GM18517 (cell line): ENCODE data around the gene MS4A4E.
"Not testable (repeated sequence)": the region's sequence is repeated elsewhere in the genome, so short reads cannot be mapped to it uniquely, and the experiment has no call there.

ENCODE experiments used
- ATAC-seq: cut with Tn5 transposase; IDR thresholded peaks from one replicate; pipeline ENCODE4 v1.9.1; 2021; ENCODE audit warnings: mild to moderate bottlenecking, moderate library complexity; ENCODE audit not compliant: unreplicated experiment

The MS4A4E gene

DNA sequence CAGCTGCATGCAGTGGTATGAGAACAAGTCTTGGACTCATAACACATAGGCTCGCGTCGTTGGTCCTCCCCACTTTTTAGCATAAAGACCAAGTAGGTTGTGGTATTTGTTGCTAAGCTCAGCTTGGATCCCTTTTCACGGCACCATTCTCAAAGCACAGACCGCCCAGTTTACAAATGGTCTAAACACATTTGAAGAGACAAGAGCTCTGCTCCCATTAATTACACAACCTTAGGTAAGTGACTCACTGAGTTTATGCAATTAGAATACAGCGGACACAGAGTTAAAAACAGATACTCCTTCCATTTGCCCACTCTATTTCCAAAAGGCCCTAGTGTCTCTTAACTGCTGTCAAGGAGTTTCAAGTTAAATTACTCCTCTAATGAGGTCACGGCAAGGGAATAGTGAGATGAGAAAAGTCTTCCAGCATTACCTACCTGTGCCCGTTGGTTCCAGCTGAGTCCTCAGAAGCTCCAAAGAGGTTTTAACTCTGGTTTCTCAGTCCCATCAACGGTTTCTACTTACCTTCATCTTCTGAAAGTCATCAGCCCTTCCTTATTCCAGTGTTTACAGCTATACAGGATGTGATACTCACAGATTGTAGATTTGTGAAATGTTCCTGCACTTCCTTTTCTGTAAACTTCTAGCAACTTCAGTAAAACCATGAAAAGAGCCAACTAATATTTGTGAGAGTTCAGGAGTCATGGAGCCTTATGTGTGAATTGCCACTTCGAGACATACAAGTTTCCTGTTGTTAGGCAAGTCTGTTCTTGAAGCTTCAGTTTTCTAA, 60.2 kb downstream of the MS4A4E start, which contains the start of gene MS4A6A:
TSS of gene MS4A6A (minus strand) at position 543 of the 790 bp plus-strand sequence. CDS start 1,356 bp downstream, outside the sequence.
- no peak for ATAC-seq

DNA sequence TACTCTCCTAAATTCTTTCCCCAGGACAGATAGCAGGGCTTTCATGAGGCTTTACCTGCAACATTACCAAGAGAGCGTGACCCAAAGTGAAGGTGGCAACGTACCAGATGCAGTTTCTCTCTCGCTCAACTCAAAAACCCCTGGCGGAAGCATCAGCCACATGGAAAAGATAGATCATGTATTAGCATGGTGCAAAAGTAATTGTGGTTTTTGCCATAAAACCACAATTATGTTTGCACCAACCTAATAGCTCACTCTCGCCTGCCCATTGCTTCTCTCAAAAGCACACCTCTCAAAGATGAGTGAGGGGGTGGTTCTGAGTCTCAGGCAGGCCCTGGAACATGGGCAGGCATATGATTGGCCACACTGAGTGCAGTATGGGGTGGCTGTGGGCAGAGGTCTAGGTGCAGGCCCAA, 67.1 kb downstream of the MS4A4E start:
- ATAC-seq = peak; percentile 53

DNA sequence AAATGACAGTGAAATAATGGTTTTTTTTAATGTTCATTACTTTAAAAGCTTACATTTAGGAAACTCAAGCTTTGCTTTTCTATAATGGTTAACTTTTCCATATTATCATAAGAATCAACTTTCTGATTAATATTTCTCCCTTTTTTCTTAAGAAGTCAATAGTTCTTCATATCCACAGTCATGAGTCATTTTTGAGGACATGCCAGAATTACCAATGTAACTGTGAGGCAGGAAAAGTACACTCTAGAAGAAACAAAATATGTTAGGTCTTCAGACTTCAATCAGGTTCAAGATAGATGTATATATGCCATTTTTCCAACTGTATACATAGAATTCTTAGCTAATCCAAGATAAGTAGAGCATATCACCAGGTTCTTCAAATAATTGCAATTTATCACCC, 70.9 kb downstream of the MS4A4E start:
- ATAC-seq = no peak

DNA sequence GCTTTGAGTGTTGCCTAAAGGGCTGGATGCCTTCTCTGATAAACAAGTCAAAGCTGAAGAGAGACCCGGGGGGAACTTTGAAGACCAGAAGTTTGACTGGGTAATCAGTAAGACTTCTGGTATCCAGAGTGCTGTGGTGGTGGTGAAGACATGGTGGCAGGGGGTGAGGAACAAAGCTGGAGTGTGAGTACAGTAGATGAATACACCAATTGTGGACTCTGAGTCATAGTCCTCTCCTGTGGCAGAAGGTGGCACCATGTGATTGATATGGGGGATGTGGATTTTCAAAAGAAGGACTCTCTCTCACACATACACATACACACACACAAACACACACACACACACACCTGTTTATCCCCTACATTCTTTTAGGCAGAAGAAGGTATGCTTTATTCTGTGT, 72.4 kb downstream of the MS4A4E start:
- no peak for ATAC-seq

DNA sequence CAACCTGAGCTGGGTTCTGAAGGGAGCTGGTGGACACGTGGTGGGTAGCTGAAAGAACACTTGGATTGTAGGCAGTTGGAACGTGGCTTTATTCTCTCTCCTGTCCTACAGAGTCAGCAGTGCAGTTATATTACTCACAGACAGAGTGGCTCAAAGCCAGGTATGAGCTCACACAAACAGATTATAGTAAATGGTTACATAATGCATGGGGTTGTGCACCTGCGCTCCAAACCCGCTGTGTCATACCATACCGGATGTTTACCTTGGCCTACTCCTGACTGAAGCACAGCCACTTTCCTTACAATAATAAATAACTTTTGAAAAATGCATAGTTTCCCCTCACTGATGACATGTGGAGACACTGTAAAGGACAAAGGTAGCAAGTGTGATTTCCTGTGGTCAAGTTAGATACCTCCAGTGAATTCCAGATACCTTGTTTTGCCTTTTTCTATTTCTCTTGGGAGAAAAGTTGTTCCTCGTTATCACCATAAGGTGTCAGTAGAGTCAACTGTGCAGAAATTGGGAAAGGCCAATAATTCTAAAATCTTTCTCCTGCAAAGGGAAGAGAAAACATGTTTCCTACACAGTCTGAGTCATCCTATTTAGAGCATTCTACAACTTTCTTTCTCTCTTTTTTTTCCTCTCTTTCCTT, 73.5 kb downstream of the MS4A4E start:
- ATAC-seq = no peak

DNA sequence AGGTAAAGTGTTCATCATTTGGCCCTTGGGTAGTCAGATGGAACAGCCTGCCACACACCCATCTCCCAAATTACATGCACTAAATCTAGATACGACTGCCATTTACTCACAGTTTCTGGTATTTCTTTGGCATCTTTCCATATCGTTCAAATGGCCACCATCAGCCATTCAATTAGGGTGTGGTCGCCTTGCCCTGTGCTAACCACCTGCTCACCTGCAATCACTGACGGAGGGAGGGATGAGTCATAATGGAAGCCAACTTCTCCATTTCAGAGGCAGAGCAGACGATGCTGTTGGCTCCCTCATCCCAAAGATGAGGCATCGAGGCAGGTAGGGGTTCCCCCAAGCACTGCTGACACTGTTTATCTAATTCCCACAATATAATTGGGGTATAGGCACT, 74.6 kb downstream of the MS4A4E start:
- ATAC-seq = no peak

DNA sequence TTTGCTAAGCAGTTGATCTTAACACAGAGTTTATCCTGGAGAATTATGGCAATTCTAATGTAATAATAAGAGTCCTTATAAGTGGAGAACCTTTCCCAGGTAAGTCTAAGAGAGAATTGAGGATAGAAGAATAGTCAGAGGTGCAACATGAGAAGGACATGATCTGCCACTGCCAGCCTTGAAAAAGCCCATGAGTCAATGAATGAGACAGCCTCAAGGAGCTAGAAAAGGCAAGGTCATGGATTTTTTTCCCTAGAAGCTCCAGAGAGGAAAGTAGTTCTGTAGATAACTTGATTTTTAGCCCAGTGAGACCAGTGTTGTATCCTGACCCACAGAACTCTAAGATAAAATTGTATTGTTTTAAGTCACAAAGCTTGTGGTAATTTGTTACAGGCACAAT, 77.0 kb downstream of the MS4A4E start:
- no peak for ATAC-seq

DNA sequence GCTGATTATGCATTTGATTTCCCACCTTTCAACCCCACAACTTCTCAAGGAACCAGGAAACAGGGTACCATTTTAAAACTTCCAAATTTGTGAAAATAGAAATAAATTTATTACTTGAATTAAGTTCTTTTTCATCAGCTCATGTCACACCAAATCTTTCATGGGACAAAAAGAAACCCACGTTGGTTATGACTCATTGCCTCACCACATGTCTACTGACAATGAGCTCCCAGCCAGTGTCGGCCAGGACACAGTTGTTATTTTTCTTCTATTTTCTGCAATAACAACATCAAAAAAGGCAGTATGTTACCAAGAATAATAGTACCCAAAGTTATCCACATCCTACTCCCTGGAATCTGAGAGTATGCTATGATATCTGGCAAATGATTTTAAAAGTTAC, 77.4 kb downstream of the MS4A4E start:
- no peak for ATAC-seq

DNA sequence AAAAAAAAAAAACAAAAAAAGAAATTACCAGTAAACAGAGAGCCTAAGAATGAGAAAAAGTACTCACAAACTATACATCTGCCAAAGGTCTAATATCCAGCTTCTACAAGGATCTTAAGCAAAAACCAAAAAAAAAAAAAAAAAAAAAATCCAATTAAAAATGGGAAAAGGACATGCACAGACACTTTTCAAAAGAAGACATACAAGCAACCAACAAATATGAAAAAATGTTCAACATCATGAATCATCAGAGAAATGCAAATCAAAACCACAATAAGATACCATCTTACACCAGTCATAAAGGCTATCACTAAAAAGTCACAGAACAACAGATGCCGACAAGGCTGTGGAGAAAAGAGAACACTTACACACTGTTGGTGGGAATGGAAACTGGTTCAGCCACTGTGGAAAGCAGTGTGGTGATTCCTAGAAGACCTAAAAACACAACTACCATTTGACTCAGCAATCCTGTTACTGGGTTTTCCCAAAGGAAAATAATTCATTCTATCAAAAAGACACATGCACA, 78.3 kb downstream of the MS4A4E start:
- ATAC-seq = no peak

DNA sequence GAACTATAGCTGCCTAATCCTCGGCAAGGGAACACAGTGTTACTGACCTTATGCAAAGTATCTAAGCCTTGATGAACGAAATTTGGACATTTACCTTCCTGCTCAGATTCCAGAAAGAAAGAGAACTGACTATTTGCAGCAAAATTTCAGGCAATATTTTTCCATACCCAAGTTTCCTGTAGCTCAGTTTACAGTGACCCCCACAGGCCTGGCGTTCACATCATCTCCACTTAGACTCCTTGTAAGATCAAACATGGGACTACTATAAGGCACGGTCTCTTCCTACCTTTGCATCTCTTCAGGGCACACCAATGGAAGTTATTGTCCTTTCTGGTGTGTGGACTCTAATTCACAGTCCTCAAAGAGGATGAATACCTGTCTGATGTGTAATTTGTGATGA, 81.2 kb downstream of the MS4A4E start:
- ATAC-seq = no peak

DNA sequence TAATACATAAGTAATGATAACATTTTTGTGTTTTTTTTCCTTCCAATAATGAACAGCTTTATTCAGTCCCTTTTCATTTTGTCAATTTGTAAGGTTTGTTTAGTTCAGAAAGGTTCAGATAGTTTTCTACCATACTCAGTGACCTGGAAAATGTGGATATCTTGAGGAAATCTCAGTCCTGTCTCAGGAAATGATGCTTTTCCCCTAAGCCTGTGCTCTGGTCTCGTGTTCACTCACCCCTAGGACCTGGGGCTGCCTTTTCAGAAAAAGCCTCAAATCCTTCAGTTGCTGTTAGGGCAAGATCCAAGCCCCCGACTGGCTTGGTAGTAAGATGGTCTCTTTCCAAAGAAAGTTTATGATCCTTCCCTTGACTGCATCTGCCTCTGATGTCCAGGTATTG, 81.8 kb downstream of the MS4A4E start:
- ATAC-seq = no peak

DNA sequence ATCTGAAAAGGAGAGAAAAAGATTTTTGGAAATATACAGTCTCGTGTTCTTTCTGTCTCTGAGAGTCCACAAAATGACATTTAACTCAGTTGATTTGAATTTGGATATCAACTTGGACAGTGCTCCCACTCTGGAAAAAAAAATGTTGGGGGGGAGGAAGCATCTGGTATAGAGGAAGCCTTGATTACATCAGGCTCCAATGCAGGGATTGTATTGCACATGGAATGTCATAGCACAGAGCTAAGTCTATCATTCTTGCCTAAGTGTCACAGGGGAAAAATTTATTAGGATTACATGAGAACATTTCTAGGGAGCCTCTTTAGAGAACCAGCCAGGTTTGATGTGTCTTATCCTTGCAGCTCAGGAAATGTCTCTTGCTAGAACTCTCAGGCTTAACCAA, 83.1 kb downstream of the MS4A4E start:
- no peak for ATAC-seq

DNA sequence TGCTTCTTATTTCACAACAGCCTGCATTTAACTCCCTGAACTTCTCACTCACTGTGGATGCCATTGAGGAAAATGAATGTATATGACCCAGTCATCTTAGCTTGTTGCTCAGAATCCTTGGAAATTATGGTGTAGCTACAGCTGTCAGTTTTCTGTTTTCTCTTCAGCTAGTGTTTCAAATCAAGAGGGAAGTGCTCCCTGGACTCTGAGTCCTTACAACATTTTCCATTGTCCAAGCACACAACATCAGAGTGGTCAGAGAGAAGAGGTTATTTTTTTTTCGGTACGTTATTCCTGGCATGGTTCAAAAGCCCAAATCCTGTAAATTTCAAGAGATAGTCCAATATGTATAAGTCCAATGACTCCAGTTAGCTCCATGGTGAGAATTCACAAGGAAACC, 83.7 kb downstream of the MS4A4E start:
- no peak for ATAC-seq

DNA sequence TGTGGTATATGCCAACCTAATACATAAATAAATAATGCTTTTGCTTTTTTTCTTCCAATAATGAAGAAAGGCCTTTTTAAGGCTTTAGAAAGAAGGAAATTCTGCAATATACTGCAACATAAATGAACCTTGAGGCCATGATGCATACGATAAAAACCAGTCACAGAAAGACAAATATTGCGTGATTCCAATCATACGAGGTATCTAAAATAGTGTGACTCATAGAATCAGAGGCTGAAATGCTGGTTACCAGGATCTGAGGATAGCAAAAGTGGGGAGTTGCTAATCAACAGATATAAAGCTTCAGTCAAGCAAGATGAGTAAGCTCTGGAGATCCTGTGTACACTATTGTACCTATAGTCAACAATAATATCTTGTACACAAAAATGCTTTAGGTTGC, 84.3 kb downstream of the MS4A4E start:
- ATAC-seq = no peak

DNA sequence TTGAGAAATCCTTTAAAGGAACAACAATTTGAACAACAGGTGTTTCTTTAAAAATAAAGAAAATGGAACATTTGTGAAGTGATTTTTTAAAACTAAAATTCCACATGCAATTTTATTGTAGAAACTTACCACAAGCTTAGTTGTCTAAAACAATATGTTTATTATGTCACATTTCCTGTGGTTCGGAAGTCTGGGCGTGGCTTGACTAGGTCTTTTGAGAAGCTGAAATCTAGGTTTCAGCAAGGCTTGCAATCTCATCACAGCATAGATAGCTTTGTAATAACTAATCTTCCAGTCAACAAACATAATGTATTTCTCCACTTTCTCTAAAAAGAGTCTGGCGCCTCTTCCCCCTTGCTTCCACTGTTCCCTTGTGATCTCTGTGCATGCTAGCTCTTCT, 87.0 kb downstream of the MS4A4E start:
- ATAC-seq = no peak

DNA sequence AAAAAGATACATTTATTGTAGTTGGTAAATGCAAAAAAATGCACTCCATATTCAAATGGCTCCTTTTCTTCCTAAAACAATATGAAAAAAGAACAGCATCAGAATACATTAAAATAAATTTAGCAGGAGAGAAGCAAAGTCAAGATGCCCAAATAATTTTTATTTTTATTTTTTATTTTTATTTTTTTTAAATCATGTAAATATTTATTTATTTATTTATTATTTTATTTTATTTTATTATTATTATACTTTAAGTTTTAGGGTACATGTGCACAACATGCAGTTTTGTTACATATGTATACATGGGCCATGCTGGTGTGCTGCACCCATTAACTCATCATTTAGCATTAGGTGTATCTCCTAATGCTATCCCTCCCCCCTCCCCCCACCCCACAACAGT, 90.2 kb downstream of the MS4A4E start:
- ATAC-seq = not testable (repeated sequence)

DNA sequence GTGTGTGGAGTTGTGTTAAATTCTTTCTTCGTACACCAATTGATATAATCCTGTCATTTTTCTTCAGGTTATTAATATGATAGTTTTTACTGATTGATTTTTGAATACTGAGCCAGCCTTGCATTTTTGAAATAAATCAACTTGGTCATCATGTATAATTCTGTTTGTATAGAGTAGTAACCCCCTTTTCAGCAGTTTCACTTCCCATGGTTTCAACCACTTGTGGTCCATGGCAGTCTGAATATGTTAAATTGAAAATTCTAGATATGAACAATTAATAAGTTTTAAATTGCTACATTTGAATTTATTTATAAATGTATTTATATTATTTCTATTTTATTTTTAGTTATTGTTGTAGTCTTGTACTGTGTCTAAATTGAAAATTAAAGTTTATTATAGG, 92.7 kb downstream of the MS4A4E start:
- ATAC-seq = no peak
